ENCODE measurements around the gene PPP1R8.
A peak's percentile ranks its signal among the peaks of the same experiment; 100 is the strongest.
"Not testable (repeated sequence)": the region's sequence is repeated elsewhere in the genome, so short reads cannot be mapped to it uniquely, and the experiment has no call there.

PPP1R8 gene

GRCh38 chr1:27830621-27831440 lies at the start of gene PPP1R8:
TSS of gene PPP1R8 (plus strand) at chr1:27830782. CDS start at chr1:27830836, 54 bp downstream.
- peak within 1 kb of the TSS; percentile 96 for H3K4me3 ChIP-seq (replicated peaks; ENCODE audit: low read depth, low read length)
- TF ChIP-seq, protein P1, sequence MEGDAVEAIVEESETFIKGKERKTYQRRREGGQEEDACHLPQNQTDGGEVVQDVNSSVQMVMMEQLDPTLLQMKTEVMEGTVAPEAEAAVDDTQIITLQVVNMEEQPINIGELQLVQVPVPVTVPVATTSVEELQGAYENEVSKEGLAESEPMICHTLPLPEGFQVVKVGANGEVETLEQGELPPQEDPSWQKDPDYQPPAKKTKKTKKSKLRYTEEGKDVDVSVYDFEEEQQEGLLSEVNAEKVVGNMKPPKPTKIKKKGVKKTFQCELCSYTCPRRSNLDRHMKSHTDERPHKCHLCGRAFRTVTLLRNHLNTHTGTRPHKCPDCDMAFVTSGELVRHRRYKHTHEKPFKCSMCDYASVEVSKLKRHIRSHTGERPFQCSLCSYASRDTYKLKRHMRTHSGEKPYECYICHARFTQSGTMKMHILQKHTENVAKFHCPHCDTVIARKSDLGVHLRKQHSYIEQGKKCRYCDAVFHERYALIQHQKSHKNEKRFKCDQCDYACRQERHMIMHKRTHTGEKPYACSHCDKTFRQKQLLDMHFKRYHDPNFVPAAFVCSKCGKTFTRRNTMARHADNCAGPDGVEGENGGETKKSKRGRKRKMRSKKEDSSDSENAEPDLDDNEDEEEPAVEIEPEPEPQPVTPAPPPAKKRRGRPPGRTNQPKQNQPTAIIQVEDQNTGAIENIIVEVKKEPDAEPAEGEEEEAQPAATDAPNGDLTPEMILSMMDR (IDR thresholded peaks at IDR 0.05; ENCODE audit: low read length, missing control alignments), result no peak
- peak; percentile 96 for DNase-seq (ENCODE audit: low read depth)

- no peak overlapping the region for H3K4me3 ChIP-seq (replicated peaks; ENCODE audit: low read depth, low read length)
- no peak for DNase-seq (ENCODE audit: low read depth)
- TF ChIP-seq, protein P1 (IDR thresholded peaks at IDR 0.05; ENCODE audit: low read length, missing control alignments), result no peak
Measured at GRCh38 chr1:27782950-27783349, 47.6 kb upstream of the PPP1R8 start.

DNA sequence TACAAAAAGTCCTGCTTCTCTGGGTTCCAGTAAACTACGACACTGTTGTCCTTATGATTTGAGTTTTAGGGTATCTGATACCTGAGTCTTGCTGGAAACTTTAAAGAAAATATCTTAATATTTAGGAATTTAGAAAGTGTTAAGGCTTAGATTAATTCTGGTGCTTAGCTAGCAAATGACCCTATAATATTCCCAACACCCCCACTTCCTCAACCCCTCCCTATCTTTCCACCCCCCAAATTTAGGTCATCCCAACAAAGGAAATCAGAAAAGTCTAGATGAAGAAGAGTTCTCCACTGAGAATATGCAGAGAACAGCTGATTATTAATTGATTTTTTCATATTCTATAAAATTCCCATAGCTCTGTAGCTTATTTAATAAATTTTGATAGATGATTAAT lies 45.9 kb upstream of the PPP1R8 start:
- TF ChIP-seq, protein P1 (IDR thresholded peaks at IDR 0.05; ENCODE audit: low read length, missing control alignments), result no peak
- DNase-seq (ENCODE audit: low read depth), result no peak
- no peak overlapping the region for H3K4me3 ChIP-seq (replicated peaks; ENCODE audit: low read depth, low read length)

- DNase-seq (ENCODE audit: low read depth), result peak; percentile 25
- TF ChIP-seq, protein P1 (IDR thresholded peaks at IDR 0.05; ENCODE audit: low read length, missing control alignments), result no peak
- no peak overlapping the region for H3K4me3 ChIP-seq (replicated peaks; ENCODE audit: low read depth, low read length)
Measured at GRCh38 chr1:27785781-27786455, 44.7 kb upstream of the PPP1R8 start.

DNA sequence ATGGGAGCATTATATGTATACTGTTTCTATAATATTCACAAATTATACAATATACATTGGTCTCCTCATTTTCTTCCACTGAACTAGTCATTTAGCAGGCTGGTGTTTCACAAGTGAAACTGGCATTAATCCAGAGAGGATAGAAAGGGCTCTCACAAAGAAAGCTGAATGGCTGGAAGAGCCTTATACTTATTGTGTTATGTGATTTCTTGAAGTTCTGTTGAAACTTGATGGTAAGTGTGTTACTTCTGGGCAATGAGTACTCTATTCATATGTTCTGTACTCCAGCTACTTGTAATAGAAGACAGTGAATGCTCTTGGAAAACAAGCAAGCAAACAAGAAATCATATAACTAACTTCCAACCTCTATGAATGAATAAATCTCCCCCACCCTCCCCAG lies 42.7 kb upstream of the PPP1R8 start:
- H3K4me3 ChIP-seq (replicated peaks; ENCODE audit: low read depth, low read length), result no peak overlapping the region
- TF ChIP-seq, protein P1 (IDR thresholded peaks at IDR 0.05; ENCODE audit: low read length, missing control alignments), result no peak
- DNase-seq (ENCODE audit: low read depth), result peak; percentile 90

DNA sequence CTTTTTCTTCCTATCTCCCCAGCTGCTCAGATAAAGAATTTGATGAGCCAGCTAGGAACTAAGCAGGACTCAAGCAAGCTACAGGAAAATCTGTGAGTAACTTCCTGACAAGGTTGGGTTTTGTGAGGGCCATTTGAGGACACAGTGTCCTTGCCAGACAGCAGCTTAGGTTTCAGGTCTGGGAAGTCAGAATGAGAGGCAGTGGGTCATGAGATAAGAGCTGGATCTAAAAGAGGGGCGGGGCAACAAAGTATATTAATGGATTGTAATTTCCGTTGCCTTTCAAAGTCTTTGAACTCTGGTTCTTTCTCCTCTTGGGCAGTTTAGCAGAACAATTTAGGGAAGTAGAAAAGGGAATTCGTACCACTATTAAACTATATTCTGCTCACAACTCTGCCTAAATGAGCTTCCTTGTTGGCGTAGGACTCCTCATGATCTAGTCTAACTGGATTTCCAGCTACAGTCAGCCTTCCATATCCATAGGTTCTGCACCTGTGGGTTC lies 41.0 kb upstream of the PPP1R8 start:
- DNase-seq (ENCODE audit: low read depth), result peak; percentile 74
- no peak overlapping the region for H3K4me3 ChIP-seq (replicated peaks; ENCODE audit: low read depth, low read length)
- TF ChIP-seq, protein P1 (IDR thresholded peaks at IDR 0.05; ENCODE audit: low read length, missing control alignments), result no peak

- not testable (repeated sequence) for DNase-seq (ENCODE audit: low read depth); H3K4me3 ChIP-seq (replicated peaks; ENCODE audit: low read depth, low read length)
Measured at GRCh38 chr1:27790270-27790669, 40.3 kb upstream of the PPP1R8 start.
